GM18907 (cell line): ENCODE results near the gene SLC25A3.
A peak's percentile ranks its signal among the peaks of the same experiment; 100 is the strongest.
"Not testable (repeated sequence)": the region's sequence is repeated elsewhere in the genome, so short reads cannot be mapped to it uniquely, and the experiment has no call there.

Experiments
- ATAC-seq: cut with Tn5 transposase; IDR thresholded peaks from one replicate; pipeline ENCODE4 v1.9.1; 2021; ENCODE audit warnings: mild to moderate bottlenecking, moderate library complexity; ENCODE audit not compliant: unreplicated experiment

The SLC25A3 gene

GRCh38 chr12:98594050-98594835 is 757 bp downstream of the SLC25A3 start:
- peak; percentile 7 for ATAC-seq

- ATAC-seq: no peak
These were observed 1.9 kb downstream of the SLC25A3 start for GRCh38 chr12:98595243-98595988.

- not testable (repeated sequence) for ATAC-seq
These were observed 3.8 kb downstream of the SLC25A3 start for GRCh38 chr12:98597313-98597712.

- no peak for ATAC-seq
These were observed 8.4 kb downstream of the SLC25A3 start for GRCh38 chr12:98601924-98602323.

- no peak for ATAC-seq
These were observed 13.0 kb downstream of the SLC25A3 start for GRCh38 chr12:98606359-98606988.

DNA sequence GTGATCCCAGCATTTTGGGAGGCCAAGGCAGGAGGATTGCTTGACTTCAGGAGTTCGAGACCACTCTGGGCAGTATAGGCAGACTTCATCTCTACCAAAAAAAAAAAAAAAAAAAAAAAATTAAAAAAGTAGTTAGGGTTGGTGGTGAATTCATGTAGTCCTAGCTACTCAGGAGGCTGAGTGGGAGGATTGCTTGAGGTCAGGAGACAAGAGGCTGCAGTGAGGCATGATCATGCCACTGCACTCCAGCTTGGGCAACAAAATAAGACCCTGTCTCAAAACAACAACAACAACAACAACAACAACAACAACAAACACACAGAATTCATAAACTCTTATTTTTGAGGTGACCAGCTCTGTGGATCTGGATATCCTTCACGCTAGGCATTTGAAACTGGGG is 17.1 kb downstream of the SLC25A3 start:
- no peak for ATAC-seq

DNA sequence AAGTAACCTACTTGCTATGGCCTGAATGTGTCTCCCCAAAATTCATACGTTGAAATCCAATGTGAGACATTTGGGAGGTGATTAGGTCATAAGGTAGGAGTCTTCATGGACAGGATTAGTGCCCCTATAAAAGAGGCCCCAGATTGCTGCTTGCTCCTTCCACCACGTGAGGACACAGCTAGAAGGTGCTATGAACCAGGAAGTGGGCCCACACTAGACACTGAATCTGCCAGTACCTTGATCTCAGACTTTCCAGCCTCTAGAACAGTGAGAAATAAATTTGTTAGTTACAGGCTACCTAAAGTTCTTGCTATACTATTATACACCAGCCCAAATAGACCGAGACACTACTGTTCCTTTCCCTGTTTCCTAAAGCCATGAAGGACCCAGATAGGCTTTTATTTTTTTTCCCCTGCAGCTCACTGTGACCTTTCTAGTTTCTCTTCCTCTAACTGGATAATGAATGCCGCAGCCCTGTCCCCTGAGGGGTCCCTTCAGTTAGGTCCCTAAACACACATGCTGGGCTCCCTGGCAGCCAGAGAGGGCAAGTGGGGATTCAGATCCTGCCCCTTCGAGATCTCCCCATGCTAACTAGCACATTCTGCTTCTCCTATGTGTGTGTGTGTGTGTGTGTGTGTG is 19.3 kb downstream of the SLC25A3 start:
- ATAC-seq: peak; percentile 95

GRCh38 chr12:98618952-98619351 is 25.5 kb downstream of the SLC25A3 start:
- ATAC-seq: no peak

DNA sequence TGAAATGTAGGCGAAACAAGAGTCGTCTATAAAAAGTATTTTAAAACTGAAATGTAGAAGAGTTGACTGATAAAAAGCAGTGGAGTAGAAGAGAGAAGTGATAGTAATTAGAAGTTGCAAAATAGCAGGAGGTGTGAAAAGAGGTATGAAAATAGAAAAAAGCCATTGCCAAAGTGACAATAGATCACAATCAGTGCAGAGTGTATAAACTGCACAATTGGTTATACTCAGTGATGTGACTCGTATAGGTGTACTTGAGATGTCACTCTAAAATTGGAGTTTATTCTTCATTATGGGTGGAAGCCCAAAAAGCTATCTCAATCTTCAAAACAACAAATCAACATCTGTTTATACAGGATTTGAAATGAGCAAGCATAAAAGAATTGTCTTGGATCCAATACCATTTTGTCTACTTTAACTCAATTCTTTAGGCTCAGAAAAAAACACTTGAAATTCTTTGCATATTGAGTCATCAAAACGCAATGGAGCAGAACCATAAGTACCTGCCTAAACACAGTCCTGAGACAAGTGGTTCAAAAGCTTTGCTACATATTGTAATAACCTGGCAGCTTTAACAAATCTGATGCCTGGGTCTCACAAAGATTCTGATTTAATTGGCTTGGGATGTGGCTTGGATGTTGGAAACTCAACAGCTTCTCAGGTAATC is 42.3 kb downstream of the SLC25A3 start:
- ATAC-seq: peak; percentile 89

- ATAC-seq: no peak
These were observed 43.6 kb downstream of the SLC25A3 start for GRCh38 chr12:98637068-98637467.

DNA sequence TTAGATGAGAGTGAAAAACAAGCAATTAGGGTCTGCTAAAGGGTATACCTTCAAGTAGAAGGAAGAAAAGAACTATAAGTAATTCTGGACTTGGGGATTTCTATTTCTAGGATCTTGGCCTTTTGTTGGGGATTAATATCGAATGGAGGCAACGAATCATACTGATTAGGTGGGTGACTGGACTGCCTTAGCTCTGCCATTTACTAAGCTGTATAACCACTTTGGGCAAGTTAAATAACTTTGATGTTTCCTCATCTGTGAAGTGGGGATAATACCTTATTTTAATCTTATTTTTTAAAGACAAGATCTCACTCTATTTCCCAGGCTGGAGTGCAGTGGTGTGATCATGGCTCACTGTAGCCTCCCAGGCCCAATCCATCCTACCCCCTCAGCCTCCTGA is 44.5 kb downstream of the SLC25A3 start:
- no peak for ATAC-seq

GRCh38 chr12:98639491-98639890 is 46.0 kb downstream of the SLC25A3 start:
- ATAC-seq: no peak

- ATAC-seq: not testable (repeated sequence)
These were observed 49.3 kb downstream of the SLC25A3 start for GRCh38 chr12:98642801-98643200.

- peak; percentile 34 for ATAC-seq
These were observed 50.9 kb downstream of the SLC25A3 start for GRCh38 chr12:98644433-98644711.

DNA sequence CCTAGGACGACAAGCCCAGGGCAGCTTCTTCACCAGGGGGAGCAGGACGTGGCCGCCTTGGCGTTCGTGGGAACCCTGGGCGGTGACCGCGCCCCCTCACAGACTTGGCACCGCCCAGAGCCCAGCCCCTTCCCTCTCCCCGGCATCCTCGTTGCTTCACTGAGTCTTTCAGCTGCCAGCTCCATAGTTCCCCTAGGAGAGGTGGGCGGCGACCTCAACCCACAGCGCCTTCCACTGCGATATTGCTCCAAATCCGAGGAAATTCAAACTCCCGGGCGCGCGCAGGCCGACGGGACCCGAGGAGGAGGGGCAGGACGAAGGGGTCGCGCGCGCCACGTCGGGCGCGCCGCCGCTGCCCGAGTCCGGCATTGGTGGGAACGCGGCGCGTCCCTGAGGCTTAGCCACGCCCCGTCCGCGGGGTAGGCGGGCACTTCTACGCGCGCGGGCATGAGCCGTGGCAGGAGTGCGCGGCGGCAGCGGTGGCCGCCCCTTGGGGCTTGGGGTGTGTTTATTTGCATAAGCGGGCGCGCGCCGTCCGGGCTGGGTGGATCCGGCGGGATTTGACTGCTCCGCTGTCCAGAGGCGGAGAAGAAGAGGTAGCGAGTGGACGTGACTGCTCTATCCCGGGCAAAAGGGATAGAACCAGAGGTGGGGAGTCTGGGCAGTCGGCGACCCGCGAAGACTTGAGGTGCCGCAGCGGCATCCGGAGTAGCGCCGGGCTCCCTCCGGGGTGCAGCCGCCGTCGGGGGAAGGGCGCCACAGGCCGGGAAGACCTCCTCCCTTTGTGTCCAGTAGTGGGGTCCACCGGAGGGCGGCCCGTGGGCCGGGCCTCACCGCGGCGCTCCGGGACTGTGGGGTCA is 51.5 kb downstream of the SLC25A3 start, which contains the start of the genes APAF1 and IKBIP:
Gene APAF1, plus strand, starts transcription at position 579 of the 860 bp plus-strand sequence. CDS start 3,070 bp downstream, outside the sequence.
Gene IKBIP, minus strand, starts transcription at position 77 of the 860 bp plus-strand sequence. CDS start 87 bp downstream, outside the sequence.
- peak; percentile 90 for ATAC-seq

- ATAC-seq: no peak
These were observed 52.1 kb downstream of the SLC25A3 start for GRCh38 chr12:98645572-98646067.

DNA sequence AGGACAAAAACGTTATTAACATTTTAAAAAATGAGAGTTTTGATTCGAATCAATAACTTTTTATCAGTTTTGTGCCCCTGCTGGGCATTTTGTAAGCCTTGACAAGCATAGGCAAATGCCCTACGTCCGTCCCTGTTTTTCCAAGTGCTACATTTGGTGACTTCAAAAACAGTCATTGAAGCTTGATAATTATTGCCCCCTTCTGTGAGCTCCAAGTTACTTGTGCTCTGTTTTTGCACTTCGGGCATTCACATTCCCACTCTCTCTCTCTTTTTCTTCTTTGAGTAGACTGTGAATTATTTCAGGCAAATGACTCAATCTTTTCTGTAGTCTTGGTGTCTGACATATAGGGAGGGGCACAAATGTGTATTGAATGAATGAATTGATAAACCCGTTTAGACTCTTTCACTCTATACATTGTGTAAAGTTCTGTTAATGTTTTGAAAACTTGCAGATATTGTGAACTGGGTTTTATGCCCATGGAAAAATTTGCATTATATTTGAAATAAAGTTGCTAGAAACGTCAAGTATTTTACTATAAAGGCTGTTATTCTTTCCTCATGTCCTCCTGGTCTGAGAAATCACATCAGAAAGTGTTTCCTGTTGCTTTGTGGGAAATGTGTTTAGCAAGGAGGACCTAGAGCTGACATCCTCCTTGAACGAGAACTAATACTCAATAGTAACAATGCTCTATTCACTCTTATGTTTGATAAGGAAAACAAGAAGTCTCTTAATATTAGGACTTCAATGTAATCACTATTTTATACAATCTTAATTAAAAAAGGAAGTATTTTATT is 53.0 kb downstream of the SLC25A3 start:
- ATAC-seq: no peak

GRCh38 chr12:98651328-98651727 is 57.8 kb downstream of the SLC25A3 start:
- ATAC-seq: no peak
